PC-3 (cell line): ENCODE data around the gene STPG3. TPM values are rescaled to one million over a fixed set of nuclear protein-coding genes. Genes with fewer than 3 reads are reported as not detected.

Source experiments
- ATAC-seq: fragments of 200-7000 bp; cut with Tn5 transposase; 2 replicates; pipeline ENCODE4 v1.9.1; 2020; ENCODE audit warnings: mild to moderate bottlenecking, moderate library complexity
- BruUV-seq: library from RNA; stranded (reverse); fragments of 400-500 nt; replicated peaks from 2 replicates; lab custom pipeline; 2021; lab: Mats Ljungman, UMichigan
- CTCF ChIA-PET: fragments of 300-600 bp; sonication (Branson Sonifier 250); formaldehyde crosslinking; loops from one replicate; lab custom pipeline; 2022; ENCODE audit warnings: antibody characterized with exemption; lab: Charles Lee
- POLR2A ChIA-PET: fragments of 300-600 bp; sonication (Branson Sonifier 250); formaldehyde crosslinking; loops from one replicate; lab custom pipeline; 2022; ENCODE audit warnings: antibody characterized with exemption; ENCODE audit not compliant: unreplicated experiment; lab: Charles Lee
- DNase-seq: peaks from one replicate; pipeline ENCODE4 v3.0.0-alpha.2; 2015
- H2AFZ ChIP-seq: fragments of 300-600 bp; sonication (generic); 2 replicates; pipeline ENCODE4 v1.6.0; 2016; ENCODE audit warnings: antibody characterized with exemption, low read length
- H3F3A ChIP-seq: fragments of 300-600 bp; sonication (generic); one replicate; pipeline ENCODE4 v1.6.0; 2017; ENCODE audit warnings: antibody characterized with exemption, low read length, control low read depth, mild to moderate bottlenecking; ENCODE audit not compliant: unreplicated experiment
- H3K27ac ChIP-seq: fragments of 300-600 bp; sonication (generic); 2 replicates; pipeline ENCODE4 v1.5.1; 2016; ENCODE audit warnings: mild to moderate bottlenecking, low read length
- H3K27me3 ChIP-seq: fragments of 300-600 bp; sonication (generic); 2 replicates; pipeline ENCODE4 v1.6.1; 2016; ENCODE audit warnings: low read length, mixed read lengths
- H3K36me3 ChIP-seq: fragments of 300-600 bp; sonication (generic); 2 replicates; pipeline ENCODE4 v1.6.1; 2016; ENCODE audit warnings: low read depth, mixed run types, low read length, mixed read lengths
- H3K4me1 ChIP-seq: fragments of 300-600 bp; sonication (generic); 2 replicates; pipeline ENCODE4 v1.5.1; 2016; ENCODE audit warnings: low read length; ENCODE audit not compliant: insufficient read depth
- H3K4me2 ChIP-seq: fragments of 300-600 bp; sonication (generic); 2 replicates; pipeline ENCODE4 v1.6.0; 2016; ENCODE audit warnings: low read length
- H3K4me3 ChIP-seq: fragments of 300-600 bp; sonication (generic); 2 replicates; pipeline ENCODE4 v1.5.1; 2016; ENCODE audit warnings: mild to moderate bottlenecking, low read length, mixed read lengths
- H3K79me2 ChIP-seq: fragments of 300-600 bp; sonication (generic); 2 replicates; pipeline ENCODE4 v1.6.1; 2017; ENCODE audit warnings: low read length, mixed read lengths
- H3K9ac ChIP-seq: fragments of 300-600 bp; sonication (generic); 2 replicates; pipeline ENCODE4 v1.6.0; 2016; ENCODE audit warnings: mild to moderate bottlenecking, low read length
- H3K9me2 ChIP-seq: fragments of 300-600 bp; sonication (generic); replicated peaks from 2 replicates; pipeline ENCODE4 v1.6.1; 2016; ENCODE audit warnings: mixed run types, low read length, mixed read lengths
- H3K9me3 ChIP-seq: fragments of 300-600 bp; sonication (generic); 2 replicates; pipeline ENCODE4 v1.6.1; 2016; ENCODE audit warnings: low read length, mixed read lengths
- H4K20me1 ChIP-seq: fragments of 300-600 bp; sonication (generic); 2 replicates; pipeline ENCODE4 v1.6.1; 2016; ENCODE audit warnings: low read length, mixed read lengths
- CTCF ChIP-seq: fragments of 300-600 bp; sonication (generic); conservative IDR thresholded peaks from 2 replicates; pipeline ENCODE4 v1.5.1; 2017; ENCODE audit warnings: antibody characterized with exemption, low read depth, mild to moderate bottlenecking, low read length
- EZH2 ChIP-seq: fragments of 300-600 bp; sonication (generic); IDR thresholded peaks from one replicate; pipeline ENCODE4 v1.6.1; 2017; ENCODE audit warnings: antibody characterized with exemption, mild to moderate bottlenecking, low read length; ENCODE audit not compliant: unreplicated experiment
- EZH2phosphoT487 ChIP-seq: fragments of 300-600 bp; sonication (generic); IDR thresholded peaks from 2 replicates; pipeline ENCODE4 v1.6.1; 2018; ENCODE audit warnings: mild to moderate bottlenecking, antibody characterized with exemption, low read length, borderline replicate concordance
- intact Hi-C: fragments of 100-400 bp; cut with micrococcal nuclease; formaldehyde crosslinking; loops from 2 replicates; pipeline ENCODE4 v1.9.0; 2023
- total RNA-seq: library from RNA; depleted of rRNA; stranded (reverse); fragments of >200 nt; gene quantifications from 2 replicates; pipeline ENCODE4 v1.2.3, GENCODE V29; 2014

Gene STPG3
- total RNA-seq, 1 experiment from 2014 or later: not detected

GRCh38 chr9:137224830-137225694 is 26.0 kb upstream of the STPG3 start, which contains the start of gene CYSRT1:
Gene CYSRT1, plus strand, starts transcription at chr9:137225174. Its CDS starts 448 bp downstream, at chr9:137225622.
- POLR2A ChIA-PET: interaction anchor here (0.6 kb wide), 1 partner anchor 35 kb away, joined by 8 read pairs; no protein-coding TSS in a partner anchor
- H3K4me1 ChIP-seq: peaks cover 40% of the 10 kb centered on the region
- peak within 1 kb of the TSS; percentile 97 for H3K9ac ChIP-seq
- H3K36me3 ChIP-seq: no peaks in the 10 kb centered on the region
- H2AFZ ChIP-seq: no peak within 1 kb of the TSS; the same call in 1 of the 2 replicates
- H3K4me2 ChIP-seq: peak within 1 kb of the TSS; percentile 99
- ATAC-seq (no peak), DNase-seq (no peak)
- H3K27me3 ChIP-seq: no peaks in the 10 kb centered on the region
- H3K4me3 ChIP-seq: peak within 1 kb of the TSS; percentile 88
- H3K9me3 ChIP-seq: no peaks in the 10 kb centered on the region
- CTCF ChIA-PET: no interaction called here
- peaks cover 19% of the 10 kb centered on the region for H3K79me2 ChIP-seq
- H3F3A ChIP-seq: peaks cover 2% of the 10 kb centered on the region
- H3K9me2 ChIP-seq: no peaks in the 10 kb centered on the region
- no peaks in the 10 kb centered on the region for H4K20me1 ChIP-seq
- intact Hi-C loops: loop anchor here (5.0 kb wide), 2 partner anchors 38 to 108 kb away; partner anchors contain the start of genes ANAPC2 and SSNA1
- TF ChIP-seq EZH2 (no peak), EZH2phosphoT487 (no peak), CTCF (no peak)
- peak within 1 kb of the TSS; percentile 99 for H3K27ac ChIP-seq
- BruUV-seq: no TSS peak

GRCh38 chr9:137225699-137226331 is 25.3 kb upstream of the STPG3 start:
- H3K9me3 ChIP-seq: no peaks in the 10 kb centered on the region
- H2AFZ ChIP-seq: no peak overlapping the region
- peak overlapping the region; percentile 59 for H3K4me3 ChIP-seq
- ChIA-PET CTCF (no interaction called here), POLR2A (interaction anchor here (0.6 kb wide), 1 partner anchor 35 kb away, joined by 8 read pairs; no protein-coding TSS in a partner anchor)
- no peaks in the 10 kb centered on the region for H3K27me3 ChIP-seq
- H3K36me3 ChIP-seq: no peaks in the 10 kb centered on the region
- H4K20me1 ChIP-seq: no peaks in the 10 kb centered on the region
- intact Hi-C loops: loop anchor here (5.0 kb wide), 2 partner anchors 39 to 109 kb away; partner anchors contain the start of genes ANAPC2 and SSNA1
- H3K9ac ChIP-seq: peak overlapping the region; percentile 67
- H3K9me2 ChIP-seq: no peaks in the 10 kb centered on the region
- ATAC-seq (no peak), DNase-seq (no peak)
- peaks cover 19% of the 10 kb centered on the region for H3K79me2 ChIP-seq
- peak overlapping the region; percentile 88 for H3K4me2 ChIP-seq
- peaks cover 40% of the 10 kb centered on the region for H3K4me1 ChIP-seq
- peaks cover 2% of the 10 kb centered on the region for H3F3A ChIP-seq
- BruUV-seq: no TSS peak
- H3K27ac ChIP-seq: peak overlapping the region; percentile 99
- TF ChIP-seq EZH2 (no peak), CTCF (no peak), EZH2phosphoT487 (no peak)
